Right lobe of liver (tissue), 6 donors: ENCODE data around the gene GAREM1. TPM values are rescaled to one million over a fixed set of nuclear protein-coding genes. Genes with fewer than 3 reads are reported as not detected.

Experiments used
- ATAC-seq, 4 donors: fragments of 200-7000 bp; cut with Tn5 transposase; one replicate each; pipeline ENCODE4 v1.9.1; 2020; ENCODE audit warnings: mild to moderate bottlenecking in 4 of 4, moderate library complexity in 4 of 4
- DNase-seq, 3 donors: peaks; one replicate each; pipeline ENCODE4 v3.0.0-alpha.2; 2020
- H3K27ac ChIP-seq, 3 donors: fragments of 200-600 bp; one replicate each; pipeline ENCODE4 v1.8.0; 2022
- H3K27me3 ChIP-seq, 2 donors: fragments of 200-600 bp; one replicate each; pipeline ENCODE4 v1.8.0; 2022
- H3K36me3 ChIP-seq, 4 donors: fragments of 200-600 bp; sonication (generic) in 1 of 4; one replicate each; pipeline versions ENCODE4 v1.5.1 to v1.8.0; 2017 to 2022; ENCODE audit warnings: control low read depth in 1 of 4
- H3K4me1 ChIP-seq, 4 donors: fragments of 200-600 bp; sonication (generic) in 1 of 4; one replicate each; pipeline versions ENCODE4 v1.5.1 to v1.8.0; 2017 to 2022; ENCODE audit warnings: control low read depth in 1 of 4
- H3K4me3 ChIP-seq, 3 donors: fragments of 200-600 bp; one replicate each; pipeline ENCODE4 v1.8.0; 2022
- H3K9me3 ChIP-seq, 4 donors: fragments of 200-600 bp; sonication (generic) in 1 of 4; one replicate each; pipeline versions ENCODE4 v1.5.1 to v1.8.0; 2017 to 2022; ENCODE audit warnings: control low read depth in 1 of 4
- CTCF ChIP-seq, 4 donors: fragments of 200-600 bp in 3 of 4; fragments of 450-650 bp in 1 of 4; IDR thresholded peaks; one replicate each; pipeline versions ENCODE4 v1.5.1 to v1.8.0; 2016 to 2022; ENCODE audit warnings: antibody characterized with exemption in 4 of 4, mild to moderate bottlenecking in 2 of 4
- POLR2A ChIP-seq: fragments of 450-650 bp; IDR thresholded peaks from one replicate; pipeline ENCODE4 v1.6.1; 2017; ENCODE audit warnings: antibody characterized with exemption, mild to moderate bottlenecking
- WGBS: methylation state at CpG from one replicate; pipeline ENCODE4 v1.1.6; 2018; ENCODE audit warnings: low coverage, low lambda C conversion rate; ENCODE audit not compliant: insufficient coverage; ENCODE audit errors: missing lambda C conversion rate; 5-methylcytosine and 5-hydroxymethylcytosine counted together
- intact Hi-C, 2 donors: fragments of 100-400 bp; cut with DNase I; formaldehyde crosslinking; loops; one replicate each; pipeline versions ENCODE4 v1.11.2 to v1.14.1; 2022
- small RNA-seq, 2 experiments: library from RNA; depleted of rRNA; stranded (forward); fragments of <200 nt; gene quantifications; one replicate each; pipeline ENCODE3, GENCODE V24; 2016
- total RNA-seq, 6 experiments: library from RNA; depleted of rRNA in 2 of 6; stranded (reverse); fragments of >200 nt in 2 of 6; fragmentation: NEBNext Ultra II Directional in 3 of 6; extraction: Animal tissue kit (Norgen Biotek cat#: 25700) in 3 of 6; gene quantifications; one replicate each; pipeline versions ENCODE4 v1.1.0 to v1.2.4, GENCODE V29; 2016 to 2023
- donor health status: DM: no; HTN: yes; CAD: no.
- donor health status: DM: no; HTN: no; CAD: no.
- donor health status: DM: no; HTN: no; CAD: no.
- donor health status: DM: no; HTN: yes; CAD: no.
- donor health status: DM: no; HTN: yes; CAD: no.

GAREM1 gene
- total RNA-seq, 6 experiments from 2014 or later: 5.5 to 11.3 (median 6.6) TPM

- ATAC-seq (no peak), DNase-seq (no peak)
- intact Hi-C loops: no loop called here
- WGBS: 79% methylated on average over 3 of the region's 3 CpGs
- Histone ChIP-seq H3K4me3 (no peak overlapping the region), H3K27me3 (no peaks in the 10 kb centered on the region), H3K36me3 (no peaks in the 10 kb centered on the region), H3K27ac (no peak overlapping the region), H3K4me1 (peaks cover 0 to under 1% (median 0%) of the 10 kb centered on the region in 4 donors), H3K9me3 (no peaks in the 10 kb centered on the region)
- no peak for TF ChIP-seq POLR2A
Measured at GRCh38 chr18:32219431-32220018, 251.2 kb downstream of the GAREM1 start.

GRCh38 chr18:32216390-32216789 lies 254.3 kb downstream of the GAREM1 start:
- H3K36me3 ChIP-seq: no peaks in the 10 kb centered on the region
- H3K9me3 ChIP-seq: no peaks in the 10 kb centered on the region
- no peak overlapping the region for H3K4me3 ChIP-seq
- intact Hi-C loops: no loop called here
- ATAC-seq: no peak
- no peak for DNase-seq
- no peak overlapping the region for H3K27ac ChIP-seq
- no peaks in the 10 kb centered on the region for H3K27me3 ChIP-seq
- TF ChIP-seq CTCF (IDR thresholded peaks at IDR 0.05) (no peak), POLR2A (no peak)
- WGBS: 100% methylated on average over 1 of the region's 2 CpGs
- peaks cover 0 to 14% (median 0%) of the 10 kb centered on the region in 4 donors for H3K4me1 ChIP-seq

- Histone ChIP-seq H3K36me3 (no peaks in the 10 kb centered on the region), H3K9me3 (no peaks in the 10 kb centered on the region), H3K4me3 (no peak overlapping the region), H3K27me3 (no peaks in the 10 kb centered on the region), H3K4me1 (peaks cover 0 to 32% (median 3%) of the 10 kb centered on the region in 4 donors), H3K27ac (peak overlapping the region in 2 of 3 donors; percentile 52 to 73)
- intact Hi-C loops: no loop called here
- ATAC-seq (peak; percentile 90 to 99 (median 92)), DNase-seq (no peak)
- TF ChIP-seq CTCF (IDR thresholded peaks at IDR 0.05) (no peak), POLR2A (no peak)
- WGBS: 25% methylated on average over 2 of the region's 2 CpGs
Measured at GRCh38 chr18:32213693-32214092, 257.0 kb downstream of the GAREM1 start.

Small RNAs within 50 kb of the gene (small RNA-seq; reads per million reads assigned to genes)
- 0 reads per million in 2 experiments for gene RF00019
